SK-N-SH (cell line): ENCODE data around the gene SCAF1. TPM values are rescaled to one million over a fixed set of nuclear protein-coding genes. Genes with fewer than 3 reads are reported as not detected.

Source experiments
- CTCF ChIA-PET: fragments of 300-600, 350-600 bp; formaldehyde crosslinking; extraction: SDS; loops from one replicate; lab custom pipeline; 2021; lab: Yijun Ruan, JAX
- POLR2A ChIA-PET: fragments of 350-600 bp; sonication (Branson Sonifier 250); formaldehyde crosslinking; extraction: SDS; loops from one replicate; lab custom pipeline; 2020; ENCODE audit warnings: antibody characterized with exemption, inconsistent platforms; lab: Yijun Ruan, JAX
- DNase-seq: peaks from one replicate; pipeline ENCODE4 v3.0.0; 2012
- H2AFZ ChIP-seq: fragments of 200-600 bp; sonication (generic); 2 replicates; pipeline ENCODE4 v1.8.1; 2016; ENCODE audit warnings: antibody characterized with exemption, mild to moderate bottlenecking, low read depth
- H3F3A ChIP-seq: fragments of 200-600 bp; sonication (generic); replicated peaks from 2 replicates; pipeline ENCODE3; 2016; ENCODE audit warnings: antibody characterized with exemption, mild to moderate bottlenecking; ENCODE audit not compliant: insufficient read depth
- H3K27ac ChIP-seq, 2 experiments: fragments of 200-500 bp in 1 of 2; fragments of 200-600 bp in 1 of 2; sonication (Bioruptor generic) in 1 of 2; sonication (generic), shearing (Covaris generic) in 1 of 2; 2 replicates each; pipeline versions ENCODE4 v1.5.1 to v1.6.1; 2014 to 2016; ENCODE audit warnings: low read depth in 2 of 2, inconsistent platforms in 1 of 2, low read length in 1 of 2, mild to moderate bottlenecking in 1 of 2, mixed read lengths in 1 of 2
- H3K27me3 ChIP-seq: fragments of 200-600 bp; sonication (generic), shearing (Covaris generic); 2 replicates; pipeline ENCODE4 v1.6.1; 2016; ENCODE audit warnings: mixed run types; ENCODE audit not compliant: insufficient read depth
- H3K36me3 ChIP-seq, 2 experiments: fragments of 200-500 bp in 1 of 2; fragments of 200-600 bp in 1 of 2; sonication (Bioruptor generic) in 1 of 2; sonication (generic) in 1 of 2; replicated peaks in 1 of 2; 2 replicates each; pipeline versions ENCODE3 to v1.5.1; 2014 to 2016; ENCODE audit warnings: low read length in 1 of 2, mild to moderate bottlenecking in 1 of 2; ENCODE audit not compliant: insufficient read depth in 2 of 2, control insufficient read depth in 1 of 2
- H3K4me1 ChIP-seq, 2 experiments: fragments of 200-500 bp in 1 of 2; fragments of 200-600 bp in 1 of 2; sonication (Bioruptor generic) in 1 of 2; sonication (generic), shearing (Covaris generic) in 1 of 2; 2 replicates each; pipeline versions ENCODE4 v1.5.1 to v1.6.1; 2014 to 2016; ENCODE audit warnings: low read depth in 1 of 2, low read length in 1 of 2, mixed run types in 1 of 2; ENCODE audit not compliant: insufficient read depth in 2 of 2, control insufficient read depth in 1 of 2
- H3K4me2 ChIP-seq: fragments of 200-600 bp; sonication (generic), shearing (Covaris generic); 2 replicates; pipeline ENCODE4 v1.6.1; 2017; ENCODE audit warnings: mixed run types
- H3K4me3 ChIP-seq, 2 experiments: fragments of 200-500 bp in 1 of 2; fragments of 200-600 bp in 1 of 2; sonication (Bioruptor generic) in 1 of 2; sonication (generic), shearing (Covaris generic) in 1 of 2; 2 replicates each; pipeline versions ENCODE4 v1.5.1 to v1.8.1; 2014 to 2016; ENCODE audit warnings: low read depth in 2 of 2, inconsistent platforms in 1 of 2, low read length in 1 of 2, mild to moderate bottlenecking in 1 of 2, mixed read lengths in 1 of 2, moderate library complexity in 1 of 2
- H3K79me2 ChIP-seq: fragments of 200-600 bp; sonication (generic); 2 replicates; pipeline ENCODE4 v1.8.1; 2017; ENCODE audit warnings: mild to moderate bottlenecking; ENCODE audit not compliant: insufficient read depth
- H3K9ac ChIP-seq: fragments of 200-600 bp; sonication (generic); 2 replicates; pipeline ENCODE4 v1.6.1; 2017; ENCODE audit warnings: mixed run types
- H3K9me2 ChIP-seq: fragments of 200-600 bp; sonication (generic); 2 replicates; pipeline ENCODE4 v1.6.1; 2017; ENCODE audit warnings: mixed run types
- H3K9me3 ChIP-seq: fragments of 200-600 bp; sonication (generic); 2 replicates; pipeline ENCODE4 v1.6.1; 2017; ENCODE audit warnings: mixed run types, mild to moderate bottlenecking, moderate library complexity
- H4K20me1 ChIP-seq: fragments of 200-600 bp; sonication (generic); 2 replicates; pipeline ENCODE4 v1.6.1; 2017; ENCODE audit warnings: mild to moderate bottlenecking, mixed run types; ENCODE audit not compliant: insufficient read depth
- CHD2 ChIP-seq: fragments of 150-350 bp; IDR thresholded peaks from 2 replicates; pipeline ENCODE4 v1.6.1; 2018; ENCODE audit warnings: low read length; ENCODE audit not compliant: partially characterized antibody
- CTCF ChIP-seq: fragments of 200-600 bp; sonication (generic); IDR thresholded peaks from 2 replicates; pipeline ENCODE4 v1.6.1; 2017; ENCODE audit warnings: antibody characterized with exemption, mild to moderate bottlenecking, moderate library complexity
- ELF1 ChIP-seq: IDR thresholded peaks from 2 replicates; pipeline ENCODE4 v1.4.0; 2012
- FOXJ3 ChIP-seq: sonication (generic); formaldehyde crosslinking; IDR thresholded peaks from 2 replicates; pipeline ENCODE4 v1.5.1; 2020; ENCODE audit warnings: mild to moderate bottlenecking, missing genetic modification reagents
- GATA2 ChIP-seq: sonication (generic); formaldehyde crosslinking; IDR thresholded peaks from 2 replicates; pipeline ENCODE4 v1.5.0; 2020; ENCODE audit warnings: mild to moderate bottlenecking, missing genetic modification reagents
- MEF2A ChIP-seq: IDR thresholded peaks from 2 replicates; pipeline ENCODE4 v1.4.0; 2012; ENCODE audit warnings: low read depth, borderline replicate concordance
- NFIC ChIP-seq: IDR thresholded peaks from 2 replicates; pipeline ENCODE4 v1.4.0; 2012; ENCODE audit warnings: borderline replicate concordance
- NRF1 ChIP-seq: IDR thresholded peaks from 2 replicates; pipeline ENCODE4 v1.6.1; 2012; ENCODE audit warnings: low read depth, mild to moderate bottlenecking, low read length
- PBX3 ChIP-seq: IDR thresholded peaks from 2 replicates; pipeline ENCODE4; 2012
- RCOR1 ChIP-seq: fragments of 150-350 bp; IDR thresholded peaks from 2 replicates; pipeline ENCODE4 v1.6.1; 2017; ENCODE audit warnings: antibody characterized with exemption, low read length
- REST ChIP-seq: IDR thresholded peaks from 2 replicates; pipeline ENCODE4 v1.6.1; 2012; ENCODE audit warnings: mild to moderate bottlenecking, low read depth, low read length, moderate library complexity
- RFX5 ChIP-seq: IDR thresholded peaks from 2 replicates; pipeline ENCODE4 v1.6.1; 2012; ENCODE audit warnings: mild to moderate bottlenecking, improper control_type of control experiment, low read length
- SIN3A ChIP-seq: IDR thresholded peaks from 2 replicates; pipeline ENCODE4 v1.6.1; 2012; ENCODE audit warnings: low read depth, mild to moderate bottlenecking, low read length, moderate library complexity, borderline replicate concordance
- WGBS: methylation state at CpG from one replicate; pipeline ENCODE4 v1.1.6; 2017; ENCODE audit warnings: low lambda C conversion rate; 5-methylcytosine and 5-hydroxymethylcytosine counted together
- polyA plus RNA-seq, 3 experiments: library from polyadenylated mRNA; depleted of rRNA; stranded (reverse); fragments of >200 nt; gene quantifications; 2 replicates each; pipeline ENCODE4 v1.2.3, GENCODE V29; 2012

The SCAF1 gene
- polyA plus RNA-seq, 1 of the 3 experiments (the other 2 are of a cell fraction), result 9.5 TPM

GRCh38 chr19:49658139-49658517, 16.1 kb downstream of the SCAF1 start (continued):
- no peak for TF ChIP-seq REST
- no peak for TF ChIP-seq ELF1
- TF ChIP-seq RFX5, result no peak
- TF ChIP-seq CTCF, result no peak
- TF ChIP-seq RCOR1, result no peak
- no peak for TF ChIP-seq MEF2A
- no peak for TF ChIP-seq GATA2 (CRISPR knock-in tag)
- TF ChIP-seq NFIC, result no peak

- H3K4me2 ChIP-seq, result no peak overlapping the region
- no peaks in the 10 kb centered on the region for H3K27me3 ChIP-seq
- H2AFZ ChIP-seq, result no peak overlapping the region
- H3K4me1 ChIP-seq, result peaks cover 0 to 4% of the 10 kb centered on the region in 2 experiments; a peak in 1 of 4 replicates
- ChIA-PET POLR2A (interaction anchor here (0.9 to 1.6 kb wide), 2 partner anchors 11 to 17 kb away, joined by 3 to 8 read pairs; partner anchors contain the start of gene SCAF1), CTCF (interaction anchor here (0.7 to 5.5 kb wide), 3 partner anchors 14 to 22 kb away, joined by 3 to 26 read pairs (median 5); no protein-coding TSS in a partner anchor)
- TF ChIP-seq ELF1, result no peak
- TF ChIP-seq FOXJ3, result no peak
- TF ChIP-seq NRF1, result no peak
- TF ChIP-seq RFX5, result no peak
- TF ChIP-seq CHD2, result no peak
- TF ChIP-seq PBX3, result no peak
- no peak for TF ChIP-seq SIN3A
- no peak for DNase-seq
- H4K20me1 ChIP-seq, result 0 out of 2 replicates have a peak, but pooled peaks cover 5% of the 10 kb centered on the region
- no peaks in the 10 kb centered on the region for H3K9me3 ChIP-seq
- H3K27ac ChIP-seq, result no peak overlapping the region
- peaks cover 24 to 72% of the 10 kb centered on the region in 2 experiments for H3K36me3 ChIP-seq
- no peak overlapping the region for H3K4me3 ChIP-seq
- H3K79me2 ChIP-seq, result peaks cover 4% of the 10 kb centered on the region
- H3F3A ChIP-seq, result peaks cover 10% of the 10 kb centered on the region
- H3K9me2 ChIP-seq, result no peaks in the 10 kb centered on the region
- H3K9ac ChIP-seq, result no peak overlapping the region
- 89% methylated on average over 7 of the region's 12 CpGs for WGBS
These were observed 16.8 kb downstream of the SCAF1 start for GRCh38 chr19:49658566-49659442.
